Kidney capillary endothelial cell (primary cell): Measurements from ENCODE around the gene PPP1R2B.

Source experiments
- DNase-seq: peaks from one replicate; pipeline ENCODE4 v3.0.0-alpha.2; 2018; ENCODE audit warnings: low spot score

Gene PPP1R2B

DNA sequence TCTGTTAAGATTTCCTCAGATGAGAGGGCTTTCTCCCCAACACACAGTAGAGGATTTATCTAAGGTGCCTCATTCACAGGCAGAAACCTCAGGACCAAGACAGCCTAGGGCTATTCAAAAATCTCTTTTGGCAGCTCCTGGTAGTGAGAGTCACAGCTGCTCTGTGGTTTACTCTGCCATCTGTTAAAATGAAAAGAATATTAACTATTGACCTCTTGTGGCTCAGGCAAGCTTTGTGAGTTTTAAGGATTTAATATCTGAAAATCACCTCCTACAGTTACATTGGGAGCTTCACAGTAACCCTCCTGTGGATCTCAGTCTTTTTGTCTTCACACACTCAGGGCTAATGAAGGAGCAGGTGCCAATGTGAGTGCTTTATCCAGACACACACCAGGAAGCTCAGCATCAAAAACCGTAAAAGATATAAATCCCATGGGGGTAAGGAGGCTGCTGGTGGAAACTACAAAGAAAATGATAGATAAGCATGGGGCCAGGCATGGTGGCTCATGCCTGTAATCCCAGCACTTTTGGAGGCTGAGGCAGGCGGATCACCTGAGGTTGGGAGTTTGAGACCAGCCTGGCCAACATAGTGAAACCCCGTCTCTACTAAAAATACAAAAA, 29.7 kb downstream of the PPP1R2B start:
- DNase-seq, result no peak

DNA sequence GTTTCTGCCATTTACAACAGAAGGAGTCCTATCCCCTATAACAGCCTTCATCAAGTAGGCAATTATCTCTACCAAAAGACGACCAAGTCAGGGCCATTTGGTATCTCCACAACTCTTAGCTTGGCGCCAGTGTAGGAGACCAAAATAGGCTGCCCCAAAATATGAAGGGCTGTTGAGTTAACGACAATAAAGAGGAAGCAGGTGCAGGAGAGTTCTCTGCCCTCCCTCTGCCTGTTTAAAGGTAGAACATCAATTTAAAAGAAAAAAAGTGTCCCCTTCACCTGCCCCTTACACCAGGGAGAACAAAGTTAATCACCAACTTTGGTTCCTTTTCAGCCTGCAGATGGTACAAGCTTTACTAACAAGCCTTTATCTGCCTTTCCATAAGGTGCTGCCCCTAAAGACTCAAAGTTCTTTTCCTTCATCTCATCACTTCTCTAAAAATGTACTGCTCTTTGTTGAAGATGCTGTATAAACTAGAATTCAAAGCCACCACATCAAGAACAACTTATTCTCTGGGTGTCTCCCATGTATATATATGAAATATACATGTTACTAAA, 33.3 kb downstream of the PPP1R2B start:
- no peak for DNase-seq

DNA sequence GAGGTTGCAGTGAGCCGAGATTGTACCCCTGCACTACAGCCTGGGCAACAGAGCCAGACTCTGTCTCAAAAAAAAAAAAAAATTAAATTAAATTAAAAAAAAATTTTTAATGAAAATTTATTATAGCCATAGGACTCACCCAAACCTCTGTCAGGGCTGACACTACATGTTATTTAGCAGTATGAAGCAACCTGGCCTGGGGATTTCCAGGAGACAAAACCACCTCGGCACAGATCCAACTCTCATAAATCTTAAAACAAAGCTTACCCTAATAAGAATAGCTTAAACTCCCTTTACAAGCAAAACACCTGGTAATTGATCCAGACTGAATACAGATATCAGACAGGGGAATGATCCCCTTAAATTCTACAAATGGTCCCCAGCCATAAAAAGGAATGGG, 38.4 kb downstream of the PPP1R2B start:
- DNase-seq, result no peak

DNA sequence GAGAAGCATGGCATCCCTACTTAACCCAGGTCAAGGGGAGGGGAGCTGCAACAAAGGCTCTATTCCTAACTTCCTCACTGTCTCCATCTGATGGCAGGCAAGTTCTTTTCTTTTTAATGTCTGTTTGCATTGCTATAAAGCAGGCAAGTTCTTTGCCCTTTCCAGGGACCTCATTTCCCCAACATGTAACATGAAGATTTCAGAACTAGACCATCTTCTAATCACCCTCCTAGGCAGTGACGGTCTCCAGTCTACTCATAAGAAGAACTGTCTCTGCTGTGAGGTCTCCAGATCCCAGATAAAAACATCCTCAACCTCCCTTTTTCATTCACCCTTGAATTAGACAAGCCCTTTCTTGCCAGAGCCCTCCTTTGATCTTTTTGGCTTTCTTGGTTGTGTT, 42.1 kb downstream of the PPP1R2B start:
- DNase-seq, result no peak

DNA sequence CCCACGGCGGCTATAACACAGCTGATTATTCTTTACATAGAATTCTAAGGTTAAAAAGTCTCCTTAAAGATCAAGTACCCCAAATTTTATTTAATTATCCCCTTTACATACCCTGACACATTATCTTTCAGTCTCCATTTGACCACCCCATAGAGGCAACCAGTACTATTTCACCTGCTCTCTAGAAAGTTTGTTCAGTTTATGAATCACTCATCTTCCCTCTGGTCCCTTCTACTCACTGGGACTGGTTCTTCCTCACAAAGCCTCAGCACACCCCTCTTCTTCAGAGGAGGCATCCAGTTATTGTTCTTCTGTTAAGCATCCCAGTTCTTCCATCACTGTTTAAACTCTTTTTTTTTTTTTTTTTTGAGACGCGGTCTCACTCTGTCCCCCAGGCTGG, 42.8 kb downstream of the PPP1R2B start:
- no peak for DNase-seq

DNA sequence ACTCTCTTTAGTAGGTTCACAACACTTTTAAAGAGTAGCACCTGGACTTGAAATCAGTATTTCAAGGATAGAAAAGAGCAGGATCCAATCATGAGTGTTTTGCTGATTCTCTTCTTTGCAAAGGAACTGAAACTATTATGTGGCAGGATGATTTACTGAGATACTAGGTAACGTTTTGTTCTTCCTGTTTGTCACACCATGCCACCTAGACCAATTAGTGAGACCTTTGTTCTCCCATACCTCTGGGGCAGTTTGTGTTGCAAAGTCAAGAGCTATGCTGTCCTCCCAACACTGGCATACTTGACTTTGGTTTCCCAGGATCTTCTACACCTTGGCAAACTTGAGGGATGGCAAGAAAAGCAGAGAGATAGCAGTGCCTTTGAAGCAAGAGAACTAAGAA, 43.4 kb downstream of the PPP1R2B start:
- DNase-seq, result no peak

DNA sequence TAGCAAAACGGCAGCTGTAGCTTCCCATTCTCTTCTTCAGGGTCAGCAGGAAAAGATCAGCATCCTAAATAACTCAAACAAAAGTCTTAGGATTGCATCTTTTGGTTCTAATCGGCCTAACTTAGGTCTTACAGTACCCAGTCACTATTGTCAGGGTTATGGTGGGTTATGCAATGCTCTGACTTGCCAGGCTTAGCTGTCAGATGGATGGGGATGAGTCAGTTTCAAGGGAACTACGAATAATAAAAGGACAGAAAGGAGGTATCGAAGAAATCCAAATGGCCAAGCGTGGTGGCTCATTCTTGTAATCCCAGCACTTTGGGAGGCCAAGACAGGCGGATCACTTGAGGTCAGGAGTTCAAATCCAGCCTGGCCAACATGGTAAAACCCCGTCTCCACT, 46.5 kb downstream of the PPP1R2B start:
- no peak for DNase-seq
